AG04449 (cell line): Measurements from ENCODE around the gene SLC16A5.
"Not testable (repeated sequence)": the region's sequence is repeated elsewhere in the genome, so short reads cannot be mapped to it uniquely, and the experiment has no call there.

Source experiments
- CTCF ChIA-PET: fragments of 350-600 bp; formaldehyde crosslinking; extraction: SDS; loops from one replicate; lab custom pipeline; 2021; ENCODE audit warnings: antibody characterized with exemption; lab: Yijun Ruan, JAX
- POLR2A ChIA-PET: fragments of 400-600, 350-600 bp; formaldehyde crosslinking; extraction: SDS; loops from one replicate; lab custom pipeline; 2020; ENCODE audit warnings: antibody characterized with exemption, inconsistent platforms; lab: Yijun Ruan, JAX
- DNase-seq: peaks from one replicate; pipeline ENCODE4 v3.0.0-alpha.2; 2010; ENCODE audit warnings: low read depth, low spot score
- H3K4me3 ChIP-seq: 2 replicates; pipeline ENCODE4 v1.5.1; 2011; ENCODE audit warnings: low read depth, mild to moderate bottlenecking, control low read depth, low read length
- TF ChIP-seq, protein P1 (sequence below): IDR thresholded peaks from one replicate; pipeline ENCODE4 v1.5.1; 2011; ENCODE audit warnings: mild to moderate bottlenecking, moderate library complexity, low read length, control low read depth, inconsistent platforms; ENCODE audit not compliant: insufficient read depth; ENCODE audit errors: missing control alignments

SLC16A5 gene

DNA sequence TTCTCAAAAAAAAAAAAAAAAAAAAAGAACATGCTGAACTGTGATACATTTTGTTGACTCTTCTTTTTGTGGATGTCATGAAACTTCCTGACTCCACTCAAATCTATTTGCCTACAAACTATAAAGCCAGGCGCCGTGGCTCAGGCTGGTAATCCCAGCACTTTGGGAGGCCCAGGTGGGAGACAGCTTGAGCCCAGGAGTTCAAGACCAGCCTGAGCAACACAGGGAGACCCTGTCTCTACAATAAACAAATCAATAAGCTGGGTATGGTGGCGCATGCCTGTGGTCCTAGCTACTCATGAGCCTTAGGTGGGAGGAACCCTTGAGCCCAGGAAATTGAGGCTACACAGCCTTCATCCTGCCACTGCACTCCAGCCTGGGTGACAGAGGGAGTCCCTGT is 45.2 kb downstream of the SLC16A5 start:
- ChIA-PET POLR2A (interaction anchor here (0.6 kb wide), 1 partner anchor 722 kb away, joined by 3 read pairs; the partner anchor contains the start of gene WBP2), CTCF (interaction anchor here (3.6 to 4.9 kb wide), 4 partner anchors 16 to 72 kb away, joined by 13 to 105 read pairs (median 44); no protein-coding TSS in a partner anchor)
- no peak overlapping the region for H3K4me3 ChIP-seq
- TF ChIP-seq, protein P1, sequence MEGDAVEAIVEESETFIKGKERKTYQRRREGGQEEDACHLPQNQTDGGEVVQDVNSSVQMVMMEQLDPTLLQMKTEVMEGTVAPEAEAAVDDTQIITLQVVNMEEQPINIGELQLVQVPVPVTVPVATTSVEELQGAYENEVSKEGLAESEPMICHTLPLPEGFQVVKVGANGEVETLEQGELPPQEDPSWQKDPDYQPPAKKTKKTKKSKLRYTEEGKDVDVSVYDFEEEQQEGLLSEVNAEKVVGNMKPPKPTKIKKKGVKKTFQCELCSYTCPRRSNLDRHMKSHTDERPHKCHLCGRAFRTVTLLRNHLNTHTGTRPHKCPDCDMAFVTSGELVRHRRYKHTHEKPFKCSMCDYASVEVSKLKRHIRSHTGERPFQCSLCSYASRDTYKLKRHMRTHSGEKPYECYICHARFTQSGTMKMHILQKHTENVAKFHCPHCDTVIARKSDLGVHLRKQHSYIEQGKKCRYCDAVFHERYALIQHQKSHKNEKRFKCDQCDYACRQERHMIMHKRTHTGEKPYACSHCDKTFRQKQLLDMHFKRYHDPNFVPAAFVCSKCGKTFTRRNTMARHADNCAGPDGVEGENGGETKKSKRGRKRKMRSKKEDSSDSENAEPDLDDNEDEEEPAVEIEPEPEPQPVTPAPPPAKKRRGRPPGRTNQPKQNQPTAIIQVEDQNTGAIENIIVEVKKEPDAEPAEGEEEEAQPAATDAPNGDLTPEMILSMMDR, result no peak
- DNase-seq, result no peak

DNA sequence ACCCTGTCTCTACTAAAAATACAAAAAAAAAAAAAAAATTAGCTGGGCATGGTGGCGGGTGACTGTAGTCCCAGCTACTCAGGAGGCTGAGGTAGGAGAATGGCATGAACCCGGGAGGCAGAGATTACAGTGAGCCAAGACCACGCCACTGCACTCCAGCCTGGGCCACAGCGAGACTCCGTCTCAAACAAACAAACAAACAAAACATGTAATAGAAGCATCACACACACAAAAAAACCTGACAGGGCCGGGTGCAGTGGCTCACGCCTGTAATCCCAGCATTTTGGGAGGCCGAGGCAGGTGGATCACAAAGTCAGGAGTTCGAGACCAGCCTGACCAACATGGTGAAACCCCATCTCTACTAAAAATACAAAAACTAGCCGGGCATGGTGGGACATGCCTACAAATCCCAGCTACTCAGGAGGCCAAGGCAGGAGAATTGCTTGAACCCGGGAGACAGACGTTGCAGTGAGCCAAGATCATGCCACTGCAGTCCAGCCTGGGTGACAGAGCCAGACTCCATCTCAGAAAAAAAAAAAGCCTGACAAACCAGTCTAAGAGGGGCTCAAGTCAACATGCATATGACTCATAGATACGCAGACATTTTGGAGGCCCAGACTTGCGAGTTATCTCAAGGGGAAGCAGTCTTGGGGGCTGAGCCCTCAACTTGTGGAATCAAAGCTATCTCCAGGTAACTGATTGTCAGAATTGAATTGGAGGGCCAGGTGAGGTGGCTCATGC is 46.0 kb downstream of the SLC16A5 start:
- ChIA-PET CTCF (interaction anchor here (1.8 to 4.9 kb wide), 3 partner anchors 16 to 72 kb away, joined by 8 to 105 read pairs (median 50); no protein-coding TSS in a partner anchor), POLR2A (interaction anchor here (0.6 kb wide), 1 partner anchor 722 kb away, joined by 3 read pairs; the partner anchor contains the start of gene WBP2)
- not testable (repeated sequence) for H3K4me3 ChIP-seq, DNase-seq

DNA sequence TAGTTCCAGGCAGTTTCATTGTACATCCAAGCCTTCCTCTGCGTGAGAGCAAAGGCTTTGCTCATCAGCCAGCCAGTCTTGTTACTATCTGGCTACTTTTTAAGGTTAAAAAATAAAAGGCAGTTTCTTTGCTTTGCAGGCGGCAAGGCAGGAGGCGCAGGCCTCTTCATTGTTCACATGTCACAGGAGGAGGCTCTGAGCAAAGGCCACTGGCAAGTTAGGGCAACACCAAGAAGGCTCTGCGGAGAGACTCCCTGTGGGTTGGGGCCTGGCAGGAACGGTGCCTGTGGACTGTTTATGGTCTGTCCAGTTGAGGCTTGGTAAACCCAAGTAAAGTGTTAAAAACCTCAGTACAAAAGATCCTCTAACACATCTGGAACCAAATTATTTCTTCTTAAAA is 47.7 kb downstream of the SLC16A5 start:
- TF ChIP-seq, protein P1, result no peak
- POLR2A ChIA-PET, result no interaction called here
- CTCF ChIA-PET, result interaction anchor here (1.8 kb wide), 1 partner anchor 22 kb away, joined by 8 read pairs; no protein-coding TSS in a partner anchor
- no peak for DNase-seq
- H3K4me3 ChIP-seq, result no peak overlapping the region

DNA sequence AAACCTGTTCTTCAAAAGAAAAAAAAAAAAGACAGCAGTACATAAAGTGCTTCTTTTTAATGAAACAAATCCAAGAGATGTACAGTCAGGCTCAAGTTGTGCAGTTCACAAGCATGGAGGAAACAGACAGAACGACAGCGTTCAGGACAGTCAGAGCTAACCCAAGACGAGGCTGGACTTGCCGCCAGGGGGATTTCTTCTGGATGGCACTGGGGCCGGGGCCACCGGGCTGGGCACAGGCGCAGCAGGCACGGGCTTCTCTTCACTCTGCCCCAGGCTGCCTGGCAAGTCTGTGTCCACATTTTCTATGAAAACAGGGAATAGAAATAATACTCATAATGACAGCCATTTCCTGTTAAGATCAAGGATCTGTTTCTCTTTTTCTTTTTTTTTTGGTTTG is 48.2 kb downstream of the SLC16A5 start:
- no peak for DNase-seq
- CTCF ChIA-PET, result interaction anchor here (1.8 kb wide), 1 partner anchor 35 kb away, joined by 5 read pairs; no protein-coding TSS in a partner anchor
- H3K4me3 ChIP-seq, result no peak overlapping the region
- TF ChIP-seq, protein P1, result no peak
- POLR2A ChIA-PET, result interaction anchor here (0.7 kb wide), 1 partner anchor 9 kb away, joined by 3 read pairs; no protein-coding TSS in a partner anchor

DNA sequence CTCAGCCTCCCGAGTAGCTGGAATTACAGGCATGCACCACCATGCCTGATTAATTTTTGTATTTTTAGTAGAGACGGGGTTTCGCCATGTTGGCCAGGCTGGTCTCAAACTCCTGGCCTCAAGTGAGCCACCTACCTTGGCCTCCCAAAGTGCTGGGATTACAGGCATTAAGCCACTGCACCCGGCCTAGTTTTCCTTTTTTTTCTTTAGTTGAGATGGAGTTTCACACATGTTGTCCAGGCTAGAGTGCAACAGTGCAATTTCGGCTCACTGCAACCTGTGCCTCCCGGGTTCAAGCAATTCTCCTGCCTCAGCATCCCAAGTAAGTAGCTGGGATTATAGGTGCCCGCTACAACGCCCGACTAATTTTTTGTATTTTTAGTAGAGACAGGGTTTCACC is 50.0 kb downstream of the SLC16A5 start:
- ChIA-PET POLR2A (interaction anchor here (1.2 kb wide), 1 partner anchor 16 kb away, joined by 3 read pairs; the partner anchor contains the start of gene JPT1), CTCF (interaction anchor here (1.2 to 3.1 kb wide), 5 partner anchors 8 to 34 kb away, joined by 3 to 14 read pairs (median 8); no protein-coding TSS in a partner anchor)
- not testable (repeated sequence) for DNase-seq, H3K4me3 ChIP-seq

DNA sequence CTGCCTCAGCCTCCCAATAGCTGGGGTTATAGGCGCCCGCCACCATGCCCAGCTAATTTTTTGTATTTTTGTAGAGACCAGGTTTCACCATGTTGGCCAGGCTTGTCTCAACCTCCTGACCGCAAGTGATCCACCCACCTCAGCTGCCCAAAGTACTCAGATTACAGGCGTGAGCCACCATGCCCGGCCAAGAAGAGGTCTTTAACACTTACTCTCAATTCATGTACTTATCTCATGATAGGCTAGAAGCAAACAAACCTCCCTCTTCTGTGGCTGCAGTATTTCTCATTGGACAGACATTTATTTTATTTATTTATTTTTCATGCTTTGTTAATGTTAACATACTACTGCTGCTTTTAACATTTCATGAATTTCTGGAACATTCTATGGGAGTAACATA is 50.8 kb downstream of the SLC16A5 start:
- TF ChIP-seq, protein P1, result no peak
- ChIA-PET POLR2A (no interaction called here), CTCF (interaction anchor here (1.0 to 3.1 kb wide), 3 partner anchors 8 to 12 kb away, joined by 5 to 12 read pairs (median 8); partner anchors contain the start of gene NT5C)
- no peak overlapping the region for H3K4me3 ChIP-seq
- DNase-seq, result no peak
